Measurements from ENCODE around the gene METTL22.
A peak's percentile ranks its signal among the peaks of the same experiment; 100 is the strongest.

The METTL22 gene

DNA sequence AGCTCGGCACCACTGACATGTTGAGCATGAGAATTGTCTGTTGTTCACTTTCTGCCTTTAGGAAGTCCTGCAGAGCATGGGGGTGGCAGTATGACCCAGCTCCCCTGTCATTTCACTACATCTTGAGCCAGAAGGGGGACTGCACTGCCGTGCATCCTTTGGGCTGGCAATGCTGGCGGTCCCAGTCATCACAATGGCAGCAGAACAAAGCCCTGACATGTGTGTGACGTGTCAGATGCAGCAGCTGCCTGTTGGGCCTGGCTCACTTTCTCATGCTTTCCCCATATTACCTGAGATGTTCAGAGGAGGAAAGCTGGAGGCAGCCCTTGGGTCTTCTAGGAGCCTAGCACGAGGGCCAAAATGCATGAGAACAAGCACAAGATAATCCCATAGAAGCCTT, 46.6 kb downstream of the METTL22 start:
- no peak for DNase-seq (ENCODE audit: low read depth)

DNA sequence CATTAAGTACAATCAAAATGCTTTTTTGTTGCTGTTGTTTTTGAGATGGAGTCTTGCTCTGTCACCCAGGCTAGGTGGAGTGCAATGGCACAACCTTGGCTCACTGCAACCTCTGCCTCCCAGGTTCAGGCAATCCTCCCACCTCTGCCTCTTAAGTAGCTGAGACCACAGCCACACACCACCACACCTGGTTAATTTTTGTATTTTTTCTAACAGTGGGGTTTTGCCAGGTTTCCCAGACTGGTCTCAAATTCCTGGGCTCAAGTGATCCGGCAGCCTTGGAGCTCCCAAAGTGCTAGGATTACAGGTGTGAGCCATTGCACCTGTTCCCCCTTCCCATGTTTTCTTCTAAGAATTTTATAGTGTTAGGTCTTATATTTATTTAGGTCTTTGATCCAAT, 48.0 kb downstream of the METTL22 start:
- no peak for DNase-seq (ENCODE audit: low read depth)

DNA sequence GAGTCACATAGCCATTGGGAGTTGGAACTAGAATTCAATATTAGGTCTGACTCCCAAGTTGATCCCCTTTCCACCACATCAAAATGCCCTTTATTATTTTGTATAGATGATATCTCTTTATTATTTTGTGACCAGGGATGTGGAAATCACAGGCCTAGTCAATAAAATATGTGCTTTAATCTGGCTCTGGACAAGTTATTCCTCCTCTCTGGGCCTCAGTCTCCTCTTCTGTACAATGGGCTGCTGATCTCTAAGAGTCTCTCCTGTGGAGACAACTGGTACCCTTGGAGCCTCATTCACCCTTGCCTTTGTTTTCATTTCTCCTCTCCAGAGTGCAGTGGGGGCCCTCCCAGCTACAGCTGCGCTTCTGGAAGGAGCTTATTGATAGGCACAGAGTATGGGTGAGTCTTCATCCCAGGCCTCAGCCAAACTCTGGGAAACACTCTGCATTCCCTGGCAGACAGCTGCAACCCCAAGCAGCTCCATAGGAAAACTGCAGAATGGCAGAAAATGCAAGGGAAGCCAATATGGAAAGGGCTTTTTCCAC, 48.6 kb downstream of the METTL22 start:
- DNase-seq (ENCODE audit: low read depth): no peak

DNA sequence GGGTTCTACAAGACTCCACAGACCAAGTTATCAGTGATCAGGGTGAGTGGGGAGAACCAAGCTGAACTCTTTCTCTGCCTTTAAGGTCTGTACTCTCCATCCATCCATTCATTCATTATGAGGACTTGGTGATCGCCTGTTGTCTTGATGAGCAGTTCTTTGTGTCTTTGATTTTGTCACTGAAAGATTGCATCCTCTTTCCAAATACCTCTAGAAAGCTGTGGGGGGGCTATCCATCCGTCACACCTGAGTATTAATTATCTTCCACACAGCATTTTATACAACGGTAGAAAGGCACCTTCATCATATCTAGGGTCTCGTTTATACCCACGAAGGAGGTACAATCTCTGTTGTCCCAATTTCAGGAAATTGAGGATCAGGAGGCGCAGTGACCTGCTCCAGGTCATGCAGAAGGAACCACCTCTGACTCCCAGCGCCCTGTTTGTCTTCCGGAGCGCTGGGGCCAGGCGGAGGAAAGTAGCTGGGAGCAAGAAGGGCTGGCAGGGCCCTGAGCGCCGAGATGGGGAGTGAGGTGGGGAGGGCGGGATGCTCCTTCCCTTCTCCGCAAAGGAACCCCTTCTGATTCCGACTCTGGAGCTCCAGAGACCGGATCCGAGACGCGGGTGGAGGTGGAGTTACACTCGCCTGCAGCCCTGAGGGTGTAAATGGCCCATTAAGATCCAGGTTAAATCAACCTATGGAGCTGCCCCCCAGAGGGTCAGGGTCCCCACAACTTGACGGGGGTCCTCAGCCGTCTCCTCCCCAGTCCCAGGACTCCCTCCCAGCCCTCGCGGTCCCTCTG, 52.3 kb downstream of the METTL22 start:
- no peak for DNase-seq (ENCODE audit: low read depth)

DNA sequence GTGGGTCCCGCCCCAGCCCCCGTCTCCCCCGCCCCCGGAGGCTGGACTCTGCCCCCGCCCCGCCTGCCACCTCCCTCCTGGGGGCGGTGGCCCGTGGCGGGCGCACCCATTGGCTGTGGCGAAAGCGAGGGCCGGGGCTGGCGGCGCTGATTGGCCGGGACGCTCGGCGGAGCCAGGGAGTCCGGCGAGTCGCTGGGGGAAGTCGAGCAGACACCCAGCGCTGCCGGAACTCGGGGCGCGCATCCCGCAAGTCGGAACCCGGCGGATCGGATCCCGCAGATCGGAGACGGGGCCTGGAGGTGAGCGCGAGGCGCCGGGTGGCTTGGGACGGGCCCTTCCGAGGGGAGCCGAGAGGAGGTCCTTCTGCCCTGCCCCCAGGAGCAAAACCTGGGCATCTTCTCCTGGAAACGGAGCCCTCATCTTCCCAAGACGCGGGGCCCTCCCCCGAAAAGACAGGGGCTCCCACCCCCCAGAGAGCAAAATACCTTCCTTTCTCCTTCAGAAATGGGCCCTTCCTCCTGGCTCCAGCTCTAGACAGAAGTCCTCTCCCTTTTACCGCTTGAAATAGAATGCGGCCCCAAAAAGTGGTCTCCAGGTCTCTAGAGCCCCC, 53.0 kb downstream of the METTL22 start, which contains the start of gene ABAT:
TSS of gene ABAT (plus strand) at position 205 of the 610 bp plus-strand sequence. CDS start 61,123 bp downstream, outside the sequence.
- no peak for DNase-seq (ENCODE audit: low read depth)

DNA sequence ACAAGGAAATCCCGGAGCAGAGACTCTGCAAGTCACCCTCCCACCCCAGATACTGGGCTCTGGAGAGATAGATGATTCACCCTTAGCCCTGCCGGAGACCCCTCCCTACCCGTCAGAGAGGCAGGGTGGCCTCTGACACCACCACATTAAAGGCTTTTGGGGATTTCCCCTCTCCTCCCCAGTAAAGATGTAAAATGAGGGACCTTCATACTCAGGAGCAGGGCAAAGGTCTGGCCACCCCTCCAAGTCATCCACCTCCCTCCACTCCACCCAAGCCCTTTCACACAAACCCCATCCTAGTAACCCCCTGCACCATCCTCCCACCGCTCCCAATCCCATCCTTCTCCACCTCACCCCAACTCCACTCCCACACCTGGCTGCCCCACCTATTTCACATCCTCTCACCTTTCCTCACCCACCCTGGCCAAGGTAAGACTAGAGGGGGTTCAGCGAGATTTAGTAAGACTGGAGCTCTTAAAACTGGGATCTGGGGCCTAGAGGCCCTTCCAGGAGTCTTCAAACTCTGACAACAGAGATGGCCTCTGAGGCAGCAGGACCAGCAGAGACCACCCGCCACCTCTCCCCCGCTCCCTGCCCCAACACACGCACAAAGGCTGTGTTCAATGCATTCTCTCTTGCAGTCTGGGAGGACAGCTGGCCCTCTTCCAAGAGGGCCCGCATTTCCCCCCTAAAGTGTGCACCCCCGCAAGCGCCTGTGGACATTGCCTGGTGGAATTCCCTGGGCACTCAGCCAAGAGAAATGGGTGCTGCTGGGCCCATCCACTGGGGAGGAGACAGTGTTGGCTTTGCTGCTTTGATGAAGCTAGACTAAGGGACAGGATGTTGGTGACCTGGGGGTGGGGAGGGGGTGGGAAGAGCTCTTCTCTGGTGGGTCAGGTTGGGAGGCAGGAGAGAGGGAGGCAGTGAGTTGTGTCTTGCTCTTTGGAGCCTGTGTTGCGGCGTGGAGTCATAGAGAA, 54.0 kb downstream of the METTL22 start:
- no peak for DNase-seq (ENCODE audit: low read depth)

DNA sequence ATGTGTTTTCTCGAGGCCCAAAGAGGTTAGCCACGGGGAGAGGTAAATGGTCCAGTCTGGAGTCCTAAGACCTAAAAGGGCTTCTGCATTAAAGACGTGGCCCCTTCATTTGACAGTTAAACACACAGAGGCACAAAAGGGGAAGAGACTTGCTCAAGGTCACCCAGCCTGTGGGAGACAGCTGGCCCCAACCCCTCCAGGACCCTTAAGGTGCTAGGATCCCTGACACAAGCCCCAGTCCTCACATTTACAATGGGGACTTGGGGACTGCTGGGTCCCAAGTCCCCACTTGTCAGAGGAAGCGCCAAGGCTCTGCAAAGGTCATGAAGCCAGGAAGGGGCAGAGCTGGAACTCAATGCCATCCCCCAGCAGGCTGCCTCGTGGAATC, 54.7 kb downstream of the METTL22 start:
- no peak for DNase-seq (ENCODE audit: low read depth)

DNA sequence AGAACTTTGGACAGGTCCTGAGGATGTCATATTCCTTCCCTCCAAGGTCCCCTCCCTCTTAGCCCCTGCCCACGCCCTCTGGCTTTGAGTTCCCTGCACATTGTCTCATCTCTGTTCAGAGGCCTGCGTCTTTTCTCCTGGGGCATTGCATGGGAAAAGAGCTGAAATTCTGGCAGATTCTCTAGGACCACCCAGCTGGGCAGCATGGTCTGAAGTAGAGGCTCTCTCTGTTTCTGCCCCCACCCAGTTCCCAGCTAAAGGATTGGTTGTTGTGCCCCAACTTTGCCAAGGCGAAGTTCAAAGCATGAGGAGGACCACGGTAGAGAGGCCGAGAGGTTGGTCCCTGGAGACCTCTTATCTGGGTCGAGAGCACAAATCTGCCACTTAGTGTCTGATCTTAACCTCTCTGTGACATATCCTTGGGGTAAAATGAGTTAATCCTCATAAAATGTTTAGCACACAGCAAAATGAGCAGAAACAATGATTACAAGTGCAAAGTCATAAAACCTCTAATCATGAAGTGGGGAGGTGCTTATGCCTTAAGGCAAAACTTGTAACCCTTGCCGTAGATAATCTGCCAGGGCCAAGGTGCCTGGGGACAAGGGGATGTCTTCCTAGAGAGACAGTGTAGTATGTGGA, 55.4 kb downstream of the METTL22 start:
- no peak for DNase-seq (ENCODE audit: low read depth)

DNA sequence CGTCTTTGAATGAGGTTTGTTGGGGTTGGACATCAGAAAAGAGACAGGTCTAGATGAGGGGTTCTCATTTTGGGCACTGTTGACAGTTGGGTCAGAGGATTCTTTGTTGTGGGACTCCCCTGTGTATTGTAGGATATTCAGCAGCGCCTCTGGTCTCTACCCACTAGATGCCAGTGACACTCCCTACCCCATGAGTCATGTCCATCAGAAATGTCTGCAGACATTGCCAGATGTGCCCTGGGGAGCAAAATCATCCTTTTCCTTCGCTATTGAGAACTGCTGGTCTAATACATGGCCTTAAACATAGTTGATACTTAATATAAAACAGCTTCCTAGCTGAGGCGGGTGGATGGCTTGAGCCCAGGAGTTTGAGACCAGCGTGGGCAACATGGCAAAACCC, 56.0 kb downstream of the METTL22 start:
- DNase-seq (ENCODE audit: low read depth): no peak

DNA sequence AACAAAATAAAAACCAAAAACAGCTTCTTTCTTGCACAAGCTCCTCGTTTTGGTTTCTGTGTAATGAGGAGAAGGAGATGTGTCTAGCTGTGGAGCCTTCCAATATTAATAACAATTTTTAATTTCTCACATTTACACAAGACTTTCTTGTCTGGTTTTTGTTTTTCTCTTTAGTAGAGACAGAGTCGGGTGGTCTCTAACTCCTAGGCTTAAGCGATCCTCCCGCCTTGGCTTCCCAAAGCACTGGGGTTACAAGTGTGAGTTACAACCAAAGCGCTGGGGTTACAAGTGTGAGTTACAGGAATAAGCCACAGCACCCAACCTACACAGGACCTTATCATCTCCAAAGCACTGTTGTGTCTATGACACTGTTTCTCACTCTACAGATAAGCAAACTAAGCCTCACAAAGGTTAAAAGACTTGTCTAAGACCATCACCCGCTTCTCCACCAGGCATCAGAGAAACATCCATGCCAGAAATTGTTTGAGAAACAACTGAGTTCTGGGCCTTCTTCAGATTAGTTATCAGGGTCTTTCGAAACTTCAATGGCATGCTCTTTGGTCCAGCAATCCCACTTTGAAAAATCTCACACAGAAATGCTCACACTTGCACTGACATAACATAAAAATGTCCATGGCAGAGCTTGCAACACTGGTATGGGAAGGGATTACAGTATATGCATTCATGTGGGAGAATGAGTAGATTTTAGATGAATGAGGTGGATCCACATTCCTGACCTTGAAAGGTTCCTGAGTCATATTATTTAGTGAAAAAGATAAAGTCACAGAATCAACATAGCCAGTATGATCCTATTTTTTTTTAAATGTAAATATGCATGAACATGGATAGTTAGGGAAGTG, 56.8 kb downstream of the METTL22 start:
- peak; percentile 49 for DNase-seq (ENCODE audit: low read depth)

DNA sequence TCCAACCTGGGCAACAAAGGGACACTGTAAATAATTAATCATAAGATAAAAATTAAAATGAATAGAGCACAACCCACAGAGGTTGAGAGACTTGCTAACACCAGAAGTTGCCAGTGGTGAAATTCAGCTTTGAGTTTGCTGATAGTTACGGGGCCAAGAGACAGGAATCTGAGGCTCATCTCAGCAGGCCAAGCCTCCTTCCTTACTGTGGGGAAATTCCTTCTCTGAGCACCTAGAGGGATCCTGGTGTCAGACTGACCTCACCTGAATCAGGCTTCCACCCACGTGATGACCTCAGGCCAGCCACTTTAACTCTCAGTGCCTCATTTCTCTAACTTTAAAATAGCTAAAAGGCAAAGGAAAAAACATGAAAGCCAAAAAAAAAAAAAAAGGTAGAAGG, 57.7 kb downstream of the METTL22 start:
- DNase-seq (ENCODE audit: low read depth): no peak

DNA sequence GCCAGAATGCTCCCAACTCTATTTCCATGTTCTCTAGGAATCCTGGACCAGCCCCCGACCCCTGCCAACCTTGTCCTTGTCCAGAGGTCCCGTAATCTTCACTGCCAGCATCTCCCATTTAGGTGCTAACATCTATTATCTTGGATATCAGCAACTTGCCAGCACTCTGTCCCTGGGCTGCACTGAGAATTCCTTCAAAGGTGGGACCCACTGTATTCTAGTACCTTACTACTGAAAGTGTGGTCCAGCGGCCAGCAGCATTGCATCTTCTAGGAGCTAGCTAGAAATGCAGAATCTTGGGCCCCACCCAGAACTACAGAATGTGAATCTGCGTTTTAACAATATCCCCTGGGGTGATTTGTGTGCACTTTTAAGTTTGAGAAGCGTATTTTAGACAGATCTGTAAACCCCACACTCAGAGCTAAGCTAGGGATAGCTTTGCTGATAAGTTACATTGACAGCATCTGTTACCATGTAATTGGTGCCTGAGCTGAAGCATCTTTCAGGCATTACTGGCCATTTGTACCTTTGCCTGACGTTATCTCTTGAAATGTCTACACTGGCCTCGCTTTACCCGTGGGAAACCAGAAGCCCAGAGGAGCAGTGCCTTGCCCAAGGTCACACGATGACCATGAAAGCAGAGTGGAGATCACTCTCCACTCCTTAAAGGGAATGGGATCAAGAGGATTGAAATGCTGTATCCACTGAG, 61.2 kb downstream of the METTL22 start:
- no peak for DNase-seq (ENCODE audit: low read depth)

DNA sequence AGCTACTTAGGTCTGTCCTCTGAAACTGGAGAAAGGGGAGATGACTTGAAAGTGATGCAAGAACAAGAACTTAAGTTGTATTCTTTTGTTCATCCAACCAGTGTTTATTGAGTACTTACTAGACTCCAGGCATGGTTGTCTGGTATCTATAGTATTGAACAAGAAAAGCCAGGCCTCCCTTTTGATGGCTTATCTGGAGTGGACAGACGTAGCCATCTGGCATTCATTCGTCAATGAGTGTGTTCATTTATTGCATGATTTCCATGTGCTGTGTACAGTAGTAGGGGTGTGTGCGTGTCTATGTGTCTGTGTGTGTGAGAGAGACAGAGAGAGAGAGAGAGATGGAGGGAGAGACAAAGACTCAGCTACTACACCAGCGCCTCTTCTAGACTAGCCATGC, 62.1 kb downstream of the METTL22 start:
- DNase-seq (ENCODE audit: low read depth): no peak

DNA sequence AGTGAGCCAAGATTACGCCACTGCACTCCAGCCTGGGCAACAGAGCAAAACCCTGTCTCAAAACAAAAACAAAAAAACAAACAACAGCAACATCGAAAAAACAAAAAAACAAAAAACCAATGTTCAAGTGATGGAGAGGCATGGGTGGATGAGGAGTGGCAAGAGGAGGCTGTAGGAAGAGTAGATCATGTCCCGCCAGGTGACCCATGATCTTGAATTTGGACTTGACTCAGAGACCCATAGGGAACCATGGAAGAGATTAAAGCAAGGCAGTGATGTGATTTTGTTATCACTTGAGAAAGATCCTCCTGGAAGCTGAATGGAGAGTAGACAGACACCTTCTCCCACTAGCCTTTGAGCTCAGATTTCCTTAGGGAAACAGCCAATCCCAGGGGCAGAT, 64.1 kb downstream of the METTL22 start:
- DNase-seq (ENCODE audit: low read depth): no peak

DNA sequence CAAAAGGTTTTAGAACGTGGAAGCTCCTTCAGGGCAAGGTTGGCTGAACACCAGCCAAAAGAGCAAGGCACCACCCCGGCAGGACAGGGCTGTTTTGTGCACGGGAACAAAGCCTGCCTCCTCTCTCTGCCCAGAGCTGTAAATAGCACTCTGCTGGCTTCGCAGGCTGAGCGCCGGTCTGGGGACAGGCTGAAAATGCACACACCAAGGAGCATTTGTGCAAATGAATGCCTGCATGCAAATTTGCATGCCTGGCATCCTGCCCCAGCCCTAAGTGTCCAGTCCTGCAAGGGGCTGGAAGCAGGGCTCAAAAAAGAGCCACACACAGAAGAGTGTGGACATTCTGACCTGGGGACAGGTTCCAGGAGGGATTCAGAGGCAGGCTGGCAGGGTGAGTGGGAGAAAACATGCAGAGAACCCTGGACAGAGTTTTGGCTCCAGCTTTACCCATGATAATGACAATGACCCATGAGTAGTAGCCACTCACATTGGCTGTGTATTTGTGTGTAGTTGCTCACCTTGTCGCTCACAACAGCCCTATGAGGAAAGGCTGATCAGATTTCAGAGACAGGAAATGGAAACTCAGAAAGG, 64.6 kb downstream of the METTL22 start:
- DNase-seq (ENCODE audit: low read depth): no peak

DNA sequence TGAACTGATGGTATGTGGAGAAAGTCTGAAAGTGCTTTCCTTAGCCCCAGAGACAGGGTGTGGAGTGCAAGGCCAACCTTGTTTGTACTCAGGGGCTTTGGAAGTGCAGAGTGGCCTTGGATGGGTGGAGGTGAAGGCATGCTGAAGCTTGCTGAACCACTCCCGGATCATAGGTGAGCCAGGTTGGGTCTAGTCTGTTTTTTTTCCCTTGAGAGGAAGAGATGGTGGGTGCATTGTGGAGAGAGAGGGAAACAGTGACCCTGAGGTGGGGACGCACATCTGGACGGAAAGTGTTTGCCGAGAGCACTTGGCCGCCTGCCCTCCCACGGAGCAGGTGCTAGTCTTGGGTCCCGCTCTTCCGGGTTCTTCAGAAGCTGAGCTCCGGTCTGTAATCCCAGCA, 65.4 kb downstream of the METTL22 start:
- no peak for DNase-seq (ENCODE audit: low read depth)

DNA sequence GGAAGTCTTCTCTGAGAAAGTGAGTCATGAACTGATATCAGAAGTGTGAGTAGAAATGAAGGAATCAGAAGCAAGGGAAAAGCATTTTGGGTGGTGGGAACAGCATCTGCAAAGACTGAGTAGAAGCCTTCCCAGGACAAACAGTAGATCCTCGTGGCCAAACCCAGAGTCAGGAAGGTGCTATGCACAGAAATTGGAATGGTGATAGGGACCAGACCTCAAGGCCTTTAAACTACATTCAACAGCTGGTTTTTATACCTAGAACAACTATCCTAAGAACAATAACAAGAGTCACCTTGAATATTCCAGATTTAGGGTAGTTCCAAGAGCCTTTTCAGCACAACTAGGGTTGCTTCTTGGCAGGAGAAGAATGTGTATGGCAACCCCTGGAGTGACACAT, 68.2 kb downstream of the METTL22 start:
- no peak for DNase-seq (ENCODE audit: low read depth)

DNA sequence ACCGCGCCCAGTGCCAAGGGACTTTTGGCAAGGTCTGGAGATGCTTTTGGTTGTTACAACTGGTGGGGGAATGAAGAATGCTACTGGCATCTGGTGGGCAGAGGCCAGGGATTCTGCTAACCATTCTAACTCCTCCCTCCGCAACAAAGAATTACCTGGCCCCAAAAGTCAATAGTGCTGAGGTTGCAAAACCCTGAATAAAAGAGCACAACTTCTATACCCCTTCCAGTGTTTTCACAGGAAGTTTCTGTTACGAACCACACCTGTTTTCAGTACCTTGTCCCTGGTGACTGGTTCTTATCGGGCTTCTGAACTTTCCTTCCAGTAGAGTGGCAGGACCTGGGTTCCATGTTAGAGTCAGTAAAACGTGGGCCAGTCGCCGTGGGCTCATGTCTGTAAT, 70.2 kb downstream of the METTL22 start:
- DNase-seq (ENCODE audit: low read depth): no peak

DNA sequence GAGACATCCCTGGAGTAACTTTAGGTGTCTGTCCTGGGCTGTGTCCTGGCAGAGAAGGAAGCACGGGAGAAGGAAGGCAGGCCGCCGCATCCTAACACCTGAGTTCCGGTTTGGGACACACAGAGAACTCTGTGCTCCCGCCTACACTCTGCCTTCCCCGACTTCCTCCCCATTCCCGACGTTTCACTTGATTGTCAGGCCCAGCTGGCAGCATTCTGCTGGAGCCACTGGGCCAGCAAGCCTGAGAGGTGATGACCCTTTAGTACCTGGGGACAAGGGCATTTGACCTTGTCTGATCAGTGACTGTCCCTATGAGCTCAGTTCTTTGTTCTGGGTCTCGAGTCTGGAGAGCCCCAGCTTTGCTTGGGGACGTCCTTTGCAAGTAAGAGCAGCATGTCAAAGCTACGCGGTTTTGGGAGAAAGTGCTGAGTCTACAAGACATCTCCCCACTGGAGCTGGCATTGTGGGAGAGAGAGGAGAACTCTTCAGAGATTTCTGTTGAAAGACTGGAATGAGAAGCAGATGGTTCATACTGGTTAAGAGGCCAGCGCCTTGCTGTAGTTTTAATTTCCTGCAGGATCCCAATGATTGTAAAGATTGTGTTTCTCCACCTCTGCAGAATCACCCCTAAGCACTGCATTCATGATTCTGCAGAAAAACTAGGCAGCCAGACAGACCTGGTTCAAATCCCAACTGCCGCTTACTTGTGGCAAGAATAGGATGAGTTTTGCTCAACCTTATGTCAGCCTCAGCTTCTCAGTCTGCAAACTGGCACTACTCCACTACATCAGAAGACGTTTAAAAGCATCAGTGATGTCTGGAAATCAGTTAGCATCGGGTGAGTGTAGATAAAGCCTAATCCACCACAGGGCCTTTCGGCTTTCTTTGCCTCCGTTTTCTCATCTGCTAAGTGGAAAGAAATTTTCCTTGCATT, 73.6 kb downstream of the METTL22 start:
- no peak for DNase-seq (ENCODE audit: low read depth)

All from non-pigmented ciliary epithelial cell (primary cell).